ENCODE data around the gene CPLANE2. TPM values are rescaled to one million over a fixed set of nuclear protein-coding genes. Genes with fewer than 3 reads are reported as not detected.
"Not testable (repeated sequence)": the region's sequence is repeated elsewhere in the genome, so short reads cannot be mapped to it uniquely, and the experiment has no call there.

The CPLANE2 gene
- polyA plus RNA-seq, 1 donor from 2014 or later = 5.7 TPM

DNA sequence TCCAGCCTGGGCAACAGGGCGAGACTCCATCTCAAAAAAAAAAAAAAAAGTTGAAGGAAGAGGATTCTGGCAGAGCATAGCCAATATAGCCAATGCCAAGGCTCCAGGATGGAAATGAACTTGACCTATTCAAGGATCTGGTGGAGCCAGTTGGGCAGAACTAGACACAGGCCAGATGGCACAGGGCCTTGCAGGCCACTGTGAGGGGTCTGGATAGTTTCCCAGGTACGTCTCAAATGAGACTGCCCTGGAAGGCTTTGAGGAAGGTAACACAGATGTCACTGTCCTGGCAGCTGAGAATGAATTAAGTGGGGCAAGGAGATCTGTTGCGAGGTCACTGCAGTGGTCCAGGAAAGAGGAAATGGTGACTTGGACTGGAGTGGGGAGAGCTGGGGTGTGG lies 12.5 kb downstream of the CPLANE2 start:
- Histone ChIP-seq H3K27ac (ENCODE audit: low read length) (no peak overlapping the region), H3K4me2 (ENCODE audit: low read length) (no peak overlapping the region), H2AFZ (ENCODE audit: low read depth, low read length) (no peak overlapping the region), H3K27me3 (ENCODE audit: insufficient read depth, low read depth, low read length) (peaks cover 33% of the 10 kb centered on the region), H3K4me3 (ENCODE audit: low read length) (no peak overlapping the region), H3K9me2 (ENCODE audit: insufficient read depth, low read length) (no peaks in the 10 kb centered on the region), H3K9me3 (ENCODE audit: low read length) (peaks cover 6% of the 10 kb centered on the region), H4K20me1 (ENCODE audit: insufficient read depth) (no peaks in the 10 kb centered on the region), H3K9ac (ENCODE audit: low read length) (no peak overlapping the region), H3K36me3 (ENCODE audit: insufficient read depth, low read length) (no peaks in the 10 kb centered on the region), H3F3A (ENCODE audit: insufficient read depth, low read length, poor library complexity, severe bottlenecking) (no peaks in the 10 kb centered on the region), H3K79me2 (replicated peaks; ENCODE audit: insufficient read depth, low read length) (no peaks in the 10 kb centered on the region)
- no peak for TF ChIP-seq EZH2 (IDR thresholded peaks at IDR 0.05; ENCODE audit: borderline replicate concordance, insufficient read depth, low read length, poor library complexity, severe bottlenecking)

DNA sequence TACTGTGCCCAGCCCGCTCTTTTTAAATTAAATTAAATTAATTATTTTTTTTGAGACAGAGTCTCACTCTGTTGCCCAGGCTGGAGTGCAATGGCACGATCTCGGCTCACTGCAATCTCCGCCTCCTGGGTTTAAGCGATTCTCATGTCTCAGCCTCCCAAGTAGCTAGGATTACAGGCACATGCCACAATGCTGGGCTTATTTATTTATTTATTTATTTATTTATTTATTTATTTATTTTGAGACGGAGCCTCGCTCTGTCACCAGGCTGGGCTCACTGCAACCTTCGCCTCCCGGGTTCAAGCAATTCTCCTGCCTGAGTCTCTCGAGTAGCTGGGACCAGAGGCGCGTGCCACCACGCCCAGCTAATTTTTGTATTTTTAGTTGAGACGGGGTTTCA lies 14.3 kb downstream of the CPLANE2 start:
- H3K4me2 ChIP-seq (ENCODE audit: low read length); H3K27ac ChIP-seq (ENCODE audit: low read length); H3K9ac ChIP-seq (ENCODE audit: low read length); H3K9me3 ChIP-seq (ENCODE audit: low read length); H3K79me2 ChIP-seq (replicated peaks; ENCODE audit: insufficient read depth, low read length); H3K9me2 ChIP-seq (ENCODE audit: insufficient read depth, low read length); H3K36me3 ChIP-seq (ENCODE audit: insufficient read depth, low read length); H3K4me3 ChIP-seq (ENCODE audit: low read length); H4K20me1 ChIP-seq (ENCODE audit: insufficient read depth); H2AFZ ChIP-seq (ENCODE audit: low read depth, low read length); H3F3A ChIP-seq (ENCODE audit: insufficient read depth, low read length, poor library complexity, severe bottlenecking): not testable (repeated sequence)
- H3K27me3 ChIP-seq (ENCODE audit: insufficient read depth, low read depth, low read length) = peaks cover 24% of the 10 kb centered on the region

DNA sequence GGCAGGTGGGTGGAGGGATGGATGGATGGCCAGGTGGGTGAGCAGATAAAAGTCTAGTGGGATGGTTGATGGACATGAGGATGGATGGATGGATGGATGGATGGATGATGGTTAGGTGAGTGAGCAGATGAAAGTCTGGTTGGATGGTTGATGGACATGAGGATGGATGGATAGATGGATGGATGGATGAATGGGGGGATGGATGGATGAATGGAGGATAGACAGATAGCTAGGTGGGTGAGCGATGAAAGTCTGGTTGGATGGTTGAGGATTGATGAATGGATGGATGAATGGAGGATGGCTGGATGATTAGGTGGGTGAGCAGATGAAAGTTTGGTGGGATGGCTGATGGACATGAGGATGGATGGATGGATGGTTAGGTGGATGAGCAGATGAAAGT lies 15.5 kb downstream of the CPLANE2 start:
- H2AFZ ChIP-seq (ENCODE audit: low read depth, low read length) = no peak overlapping the region
- no peaks in the 10 kb centered on the region for H3K9me3 ChIP-seq (ENCODE audit: low read length)
- H3K79me2 ChIP-seq (replicated peaks; ENCODE audit: insufficient read depth, low read length) = no peaks in the 10 kb centered on the region
- H3K9me2 ChIP-seq (ENCODE audit: insufficient read depth, low read length) = no peaks in the 10 kb centered on the region
- H3K36me3 ChIP-seq (ENCODE audit: insufficient read depth, low read length) = no peaks in the 10 kb centered on the region
- H3K9ac ChIP-seq (ENCODE audit: low read length) = no peak overlapping the region
- no peak for TF ChIP-seq SMC3 (conservative IDR thresholded peaks at IDR 0.05; ENCODE audit: poor library complexity)
- H3K4me3 ChIP-seq (ENCODE audit: low read length) = no peak overlapping the region
- H4K20me1 ChIP-seq (ENCODE audit: insufficient read depth) = no peaks in the 10 kb centered on the region
- no peak overlapping the region for H3K4me2 ChIP-seq (ENCODE audit: low read length)
- no peak overlapping the region for H3K27ac ChIP-seq (ENCODE audit: low read length)
- peaks cover 24% of the 10 kb centered on the region for H3K27me3 ChIP-seq (ENCODE audit: insufficient read depth, low read depth, low read length)
- no peaks in the 10 kb centered on the region for H3F3A ChIP-seq (ENCODE audit: insufficient read depth, low read length, poor library complexity, severe bottlenecking)

DNA sequence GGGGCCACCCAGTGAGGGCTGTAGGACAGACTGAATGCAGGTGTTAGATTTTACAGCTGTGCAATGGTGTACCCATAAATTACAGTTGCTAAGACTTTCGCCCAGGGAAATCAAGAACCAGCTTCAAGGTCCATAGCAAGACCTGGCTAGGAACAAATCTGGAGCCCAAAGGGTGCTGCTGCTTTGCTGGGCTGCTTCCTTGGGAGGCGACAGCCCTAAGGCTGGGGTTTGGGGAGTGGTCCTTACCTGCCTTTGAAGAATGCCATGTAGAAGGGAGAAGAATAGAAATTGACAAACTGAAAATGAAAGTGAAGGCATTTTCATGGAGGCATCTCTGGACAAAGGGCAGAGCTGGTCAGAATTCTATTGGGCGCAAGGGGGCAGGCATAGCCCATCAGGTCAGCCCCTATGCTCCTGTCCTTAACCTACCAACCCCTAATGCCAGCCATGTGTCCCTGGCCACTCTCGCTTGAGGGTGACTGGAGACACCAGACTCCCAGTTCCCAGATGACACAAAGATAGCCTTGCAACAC lies 16.9 kb downstream of the CPLANE2 start:
- Histone ChIP-seq H3F3A (ENCODE audit: insufficient read depth, low read length, poor library complexity, severe bottlenecking) (no peaks in the 10 kb centered on the region), H3K9me3 (ENCODE audit: low read length) (no peaks in the 10 kb centered on the region), H3K9ac (ENCODE audit: low read length) (no peak overlapping the region), H3K9me2 (ENCODE audit: insufficient read depth, low read length) (no peaks in the 10 kb centered on the region), H4K20me1 (ENCODE audit: insufficient read depth) (no peaks in the 10 kb centered on the region), H3K4me2 (ENCODE audit: low read length) (no peak overlapping the region), H3K79me2 (replicated peaks; ENCODE audit: insufficient read depth, low read length) (no peaks in the 10 kb centered on the region), H3K36me3 (ENCODE audit: insufficient read depth, low read length) (no peaks in the 10 kb centered on the region), H2AFZ (ENCODE audit: low read depth, low read length) (no peak overlapping the region), H3K4me3 (ENCODE audit: low read length) (no peak overlapping the region), H3K27ac (ENCODE audit: low read length) (no peak overlapping the region), H3K27me3 (ENCODE audit: insufficient read depth, low read depth, low read length) (peaks cover 24% of the 10 kb centered on the region)
- TF ChIP-seq, protein P1, sequence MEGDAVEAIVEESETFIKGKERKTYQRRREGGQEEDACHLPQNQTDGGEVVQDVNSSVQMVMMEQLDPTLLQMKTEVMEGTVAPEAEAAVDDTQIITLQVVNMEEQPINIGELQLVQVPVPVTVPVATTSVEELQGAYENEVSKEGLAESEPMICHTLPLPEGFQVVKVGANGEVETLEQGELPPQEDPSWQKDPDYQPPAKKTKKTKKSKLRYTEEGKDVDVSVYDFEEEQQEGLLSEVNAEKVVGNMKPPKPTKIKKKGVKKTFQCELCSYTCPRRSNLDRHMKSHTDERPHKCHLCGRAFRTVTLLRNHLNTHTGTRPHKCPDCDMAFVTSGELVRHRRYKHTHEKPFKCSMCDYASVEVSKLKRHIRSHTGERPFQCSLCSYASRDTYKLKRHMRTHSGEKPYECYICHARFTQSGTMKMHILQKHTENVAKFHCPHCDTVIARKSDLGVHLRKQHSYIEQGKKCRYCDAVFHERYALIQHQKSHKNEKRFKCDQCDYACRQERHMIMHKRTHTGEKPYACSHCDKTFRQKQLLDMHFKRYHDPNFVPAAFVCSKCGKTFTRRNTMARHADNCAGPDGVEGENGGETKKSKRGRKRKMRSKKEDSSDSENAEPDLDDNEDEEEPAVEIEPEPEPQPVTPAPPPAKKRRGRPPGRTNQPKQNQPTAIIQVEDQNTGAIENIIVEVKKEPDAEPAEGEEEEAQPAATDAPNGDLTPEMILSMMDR (IDR thresholded peaks at IDR 0.05; ENCODE audit: poor library complexity, severe bottlenecking) = no peak
- TF ChIP-seq MXI1 (conservative IDR thresholded peaks at IDR 0.05; ENCODE audit: poor library complexity, severe bottlenecking) (no peak), EZH2 (IDR thresholded peaks at IDR 0.05; ENCODE audit: borderline replicate concordance, insufficient read depth, low read length, poor library complexity, severe bottlenecking) (no peak), TAF1 (IDR thresholded peaks at IDR 0.05; ENCODE audit: low read depth) (no peak), SMC3 (conservative IDR thresholded peaks at IDR 0.05; ENCODE audit: poor library complexity) (no peak), POLR2AphosphoS5 (IDR thresholded peaks at IDR 0.05) (no peak), RAD21 (conservative IDR thresholded peaks at IDR 0.05) (no peak), EP300 (conservative IDR thresholded peaks at IDR 0.05; ENCODE audit: poor library complexity, severe bottlenecking) (no peak)
- TF ChIP-seq, protein P2, sequence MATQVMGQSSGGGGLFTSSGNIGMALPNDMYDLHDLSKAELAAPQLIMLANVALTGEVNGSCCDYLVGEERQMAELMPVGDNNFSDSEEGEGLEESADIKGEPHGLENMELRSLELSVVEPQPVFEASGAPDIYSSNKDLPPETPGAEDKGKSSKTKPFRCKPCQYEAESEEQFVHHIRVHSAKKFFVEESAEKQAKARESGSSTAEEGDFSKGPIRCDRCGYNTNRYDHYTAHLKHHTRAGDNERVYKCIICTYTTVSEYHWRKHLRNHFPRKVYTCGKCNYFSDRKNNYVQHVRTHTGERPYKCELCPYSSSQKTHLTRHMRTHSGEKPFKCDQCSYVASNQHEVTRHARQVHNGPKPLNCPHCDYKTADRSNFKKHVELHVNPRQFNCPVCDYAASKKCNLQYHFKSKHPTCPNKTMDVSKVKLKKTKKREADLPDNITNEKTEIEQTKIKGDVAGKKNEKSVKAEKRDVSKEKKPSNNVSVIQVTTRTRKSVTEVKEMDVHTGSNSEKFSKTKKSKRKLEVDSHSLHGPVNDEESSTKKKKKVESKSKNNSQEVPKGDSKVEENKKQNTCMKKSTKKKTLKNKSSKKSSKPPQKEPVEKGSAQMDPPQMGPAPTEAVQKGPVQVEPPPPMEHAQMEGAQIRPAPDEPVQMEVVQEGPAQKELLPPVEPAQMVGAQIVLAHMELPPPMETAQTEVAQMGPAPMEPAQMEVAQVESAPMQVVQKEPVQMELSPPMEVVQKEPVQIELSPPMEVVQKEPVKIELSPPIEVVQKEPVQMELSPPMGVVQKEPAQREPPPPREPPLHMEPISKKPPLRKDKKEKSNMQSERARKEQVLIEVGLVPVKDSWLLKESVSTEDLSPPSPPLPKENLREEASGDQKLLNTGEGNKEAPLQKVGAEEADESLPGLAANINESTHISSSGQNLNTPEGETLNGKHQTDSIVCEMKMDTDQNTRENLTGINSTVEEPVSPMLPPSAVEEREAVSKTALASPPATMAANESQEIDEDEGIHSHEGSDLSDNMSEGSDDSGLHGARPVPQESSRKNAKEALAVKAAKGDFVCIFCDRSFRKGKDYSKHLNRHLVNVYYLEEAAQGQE (IDR thresholded peaks at IDR 0.05; ENCODE audit: borderline replicate concordance) = no peak
